IMR-90 (cell line): ENCODE results near the gene ANGPT4. TPM values are rescaled to one million over a fixed set of nuclear protein-coding genes. Genes with fewer than 3 reads are reported as not detected.

Experiments
- ATAC-seq: fragments of 200-7000 bp; cut with Tn5 transposase; 2 replicates; pipeline ENCODE4 v1.9.1; 2020; ENCODE audit warnings: low read depth, mild to moderate bottlenecking, moderate library complexity
- BruUV-seq: library from RNA; stranded (reverse); fragments of 400-500 nt; replicated peaks from 2 replicates; lab custom pipeline; 2021; lab: Mats Ljungman, UMichigan
- CTCF ChIA-PET: fragments of 300-600 bp; formaldehyde crosslinking; extraction: SDS; loops from one replicate; lab custom pipeline; 2021; ENCODE audit warnings: antibody characterized with exemption; lab: Yijun Ruan, JAX
- POLR2A ChIA-PET: fragments of 300-600 bp; sonication (Branson Sonifier 250); formaldehyde crosslinking; loops from one replicate; lab custom pipeline; 2022; ENCODE audit warnings: antibody characterized with exemption; ENCODE audit not compliant: unreplicated experiment; lab: Charles Lee
- DNase-seq: peaks from one replicate; pipeline ENCODE4 v3.0.0; 2013
- H2AFZ ChIP-seq: replicated peaks from 2 replicates; pipeline ENCODE3; 2013; ENCODE audit warnings: low read length, mild to moderate bottlenecking; ENCODE audit not compliant: poor library complexity
- H2AK5ac ChIP-seq: 2 replicates; pipeline ENCODE4 v1.6.1; 2013; ENCODE audit warnings: low read depth, low read length, inconsistent platforms
- H2AK9ac ChIP-seq: replicated peaks from 2 replicates; pipeline ENCODE3; 2013; ENCODE audit warnings: mild to moderate bottlenecking, low read depth, low read length, moderate library complexity; ENCODE audit not compliant: poor library complexity
- H2BK120ac ChIP-seq: 2 replicates; pipeline ENCODE4 v1.6.1; 2013; ENCODE audit warnings: low read depth, low read length, inconsistent platforms
- H2BK15ac ChIP-seq: 3 replicates; pipeline ENCODE4 v1.6.1; 2013; ENCODE audit warnings: low read depth, low read length, inconsistent platforms
- H2BK20ac ChIP-seq: 2 replicates; pipeline ENCODE4 v1.6.1; 2013; ENCODE audit warnings: low read depth, mild to moderate bottlenecking, inconsistent platforms, low read length, moderate library complexity
- H2BK5ac ChIP-seq: 2 replicates; pipeline ENCODE4 v1.6.1; 2013; ENCODE audit warnings: mild to moderate bottlenecking, low read depth, low read length, inconsistent platforms; ENCODE audit not compliant: poor library complexity, severe bottlenecking
- H3K14ac ChIP-seq: replicated peaks from 2 replicates; pipeline ENCODE4 v1.6.1; 2013; ENCODE audit warnings: low read depth, low read length, inconsistent platforms
- H3K18ac ChIP-seq: 2 replicates; pipeline ENCODE4 v1.6.1; 2013; ENCODE audit warnings: low read depth, low read length, control low read depth
- H3K23ac ChIP-seq: 2 replicates; pipeline ENCODE4 v1.6.1; 2013; ENCODE audit warnings: low read depth, low read length, inconsistent platforms
- H3K27ac ChIP-seq: 2 replicates; pipeline ENCODE4 v1.5.1; 2013; ENCODE audit warnings: mild to moderate bottlenecking, control low read depth, low read length; ENCODE audit not compliant: insufficient read depth
- H3K27me3 ChIP-seq: 2 replicates; pipeline ENCODE4 v1.6.1; 2013; ENCODE audit warnings: low read length; ENCODE audit not compliant: control insufficient read depth, insufficient read depth
- H3K36me3 ChIP-seq: 2 replicates; pipeline ENCODE4 v1.6.1; 2013; ENCODE audit warnings: low read length, mixed read lengths; ENCODE audit not compliant: control insufficient read depth, insufficient read depth
- H3K4ac ChIP-seq: 2 replicates; pipeline ENCODE4 v1.6.1; 2013; ENCODE audit warnings: low read depth, low read length, inconsistent platforms
- H3K4me1 ChIP-seq: 2 replicates; pipeline ENCODE4 v1.6.1; 2013; ENCODE audit warnings: low read length, mixed read lengths; ENCODE audit not compliant: control insufficient read depth, insufficient read depth
- H3K4me2 ChIP-seq: 2 replicates; pipeline ENCODE4 v1.6.1; 2013; ENCODE audit warnings: low read depth, mild to moderate bottlenecking, control low read depth, low read length, moderate library complexity
- H3K4me3 ChIP-seq: 2 replicates; pipeline ENCODE4 v1.5.1; 2013; ENCODE audit warnings: low read depth, mild to moderate bottlenecking, control low read depth, low read length, moderate library complexity; ENCODE audit not compliant: insufficient read depth
- H3K56ac ChIP-seq: 2 replicates; pipeline ENCODE4 v1.6.1; 2013; ENCODE audit warnings: low read length, inconsistent platforms; ENCODE audit not compliant: insufficient read depth; ENCODE audit errors: extremely low read depth
- H3K79me1 ChIP-seq, 2 experiments: 2 replicates each; pipeline ENCODE4 v1.6.1; 2013; ENCODE audit warnings: low read length in 2 of 2, inconsistent platforms in 1 of 2, low read depth in 1 of 2
- H3K9ac ChIP-seq: 2 replicates; pipeline ENCODE4 v1.6.1; 2013; ENCODE audit warnings: low read depth, low read length, control low read depth
- H3K9me1 ChIP-seq: 2 replicates; pipeline ENCODE4 v1.6.1; 2013; ENCODE audit warnings: low read length, inconsistent platforms; ENCODE audit not compliant: insufficient read depth
- H3K9me3 ChIP-seq: 2 replicates; pipeline ENCODE4 v1.6.1; 2013; ENCODE audit warnings: low read length; ENCODE audit not compliant: control insufficient read depth, insufficient read depth
- H4K20me1 ChIP-seq: 2 replicates; pipeline ENCODE4 v1.6.1; 2013; ENCODE audit warnings: low read length, inconsistent platforms; ENCODE audit not compliant: insufficient read depth
- H4K5ac ChIP-seq: 2 replicates; pipeline ENCODE4 v1.6.1; 2013; ENCODE audit warnings: mild to moderate bottlenecking, low read depth, low read length, control low read depth
- H4K8ac ChIP-seq, 2 experiments: 2 replicates each; pipeline ENCODE4 v1.6.1; 2013; ENCODE audit warnings: low read depth in 2 of 2, low read length in 2 of 2, control low read depth in 1 of 2, inconsistent platforms in 1 of 2
- H4K91ac ChIP-seq: 2 replicates; pipeline ENCODE4 v1.6.1; 2013; ENCODE audit warnings: low read depth, low read length, inconsistent platforms; ENCODE audit not compliant: insufficient read depth
- RCOR1 ChIP-seq: IDR thresholded peaks from 2 replicates; pipeline ENCODE4 v1.6.1; 2012; ENCODE audit warnings: mild to moderate bottlenecking, low read length, improper control_type of control experiment; ENCODE audit not compliant: insufficient replicate concordance
- whole genome bisulfite sequencing, 2 experiments: methylation state at CpG; one replicate each; pipeline versions ENCODE4 v1.1.5 to v1.1.7; 2013; ENCODE audit warnings: missing lambda C conversion rate in 2 of 2; ENCODE audit not compliant: insufficient read length in 1 of 2; ENCODE audit errors: extremely low coverage in 2 of 2; 5-methylcytosine and 5-hydroxymethylcytosine counted together
- dilution Hi-C: fragments of 300-500 bp; cut with HindIII; formaldehyde crosslinking; loops from one replicate; pipeline ENCODE4 v1.14.3; 2018; ENCODE audit warnings: low sequenced_read_pairs; ENCODE audit not compliant: unreplicated experiment
- in situ Hi-C: fragments of 300-500 bp; cut with MboI; formaldehyde crosslinking; loops from 3 replicates; pipeline ENCODE4 v1.14.3; 2019; ENCODE audit warnings: low sequenced_read_pairs, inconsistent platforms, mixed read lengths
- intact Hi-C: fragments of 100-400 bp; cut with micrococcal nuclease; formaldehyde crosslinking; loops from 2 replicates; pipeline ENCODE4 v1.10.0; 2022
- polyA plus RNA-seq, 3 experiments: library from polyadenylated mRNA; depleted of rRNA; stranded (reverse); fragments of >200 nt; gene quantifications; 2 replicates each; pipeline ENCODE4 v1.2.3, GENCODE V29; 2012; ENCODE audit warnings: low replicate concordance in 1 of 3
- total RNA-seq: library from RNA; depleted of rRNA; stranded (reverse); fragments of >200 nt; gene quantifications from 2 replicates; pipeline ENCODE4 v1.2.3, GENCODE V29; 2012

Gene ANGPT4
- total and polyA plus RNA-seq, 2 of the 4 experiments (the other 2 are of a cell fraction): not detected

DNA sequence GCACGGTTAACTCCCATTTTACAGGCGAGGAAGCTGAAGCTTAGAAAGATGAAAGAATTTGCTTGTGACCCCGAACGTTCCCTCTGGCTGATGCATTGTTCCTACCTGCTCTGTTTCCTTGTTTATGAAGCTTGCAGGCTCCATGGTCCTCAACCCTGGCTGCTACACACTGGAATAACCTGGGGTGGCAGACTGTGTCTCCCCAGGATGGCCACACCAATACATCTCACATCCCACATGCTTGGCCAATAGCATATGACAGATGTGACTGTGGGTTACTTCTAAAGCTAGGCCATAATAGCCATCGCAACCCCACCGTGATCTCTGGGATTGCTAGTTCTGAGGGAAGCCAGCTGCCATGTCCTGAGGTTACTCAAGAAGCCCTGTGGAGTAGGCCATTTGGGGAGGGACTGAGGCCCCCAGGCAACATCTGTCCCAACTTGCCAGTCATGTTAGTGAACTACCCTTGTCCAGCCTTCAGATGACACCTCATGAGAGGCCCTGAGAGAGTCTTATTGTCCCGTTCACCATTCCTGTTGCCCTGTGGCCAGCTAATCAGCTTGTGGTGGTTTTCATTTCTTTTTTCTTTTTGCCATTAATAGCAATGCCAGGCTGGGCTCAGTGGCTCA is 89.3 kb downstream of the ANGPT4 start:
- H3K27me3 ChIP-seq: no peaks in the 10 kb centered on the region
- no peak overlapping the region for H3K9ac ChIP-seq
- H2AK5ac ChIP-seq: no peak overlapping the region
- H3K4ac ChIP-seq: no peak overlapping the region
- no peak overlapping the region for H3K27ac ChIP-seq
- no peak overlapping the region for H3K4me3 ChIP-seq
- in situ Hi-C loops: loop anchor here (10.0 kb wide), 1 partner anchor 288 kb away; the partner anchor contains the start of gene PSMF1
- H3K4me1 ChIP-seq: 0 out of 2 replicates have a peak, but pooled peaks cover 4% of the 10 kb centered on the region
- no peak for ATAC-seq
- H3K4me2 ChIP-seq: no peak overlapping the region
- ChIA-PET CTCF (no interaction called here), POLR2A (interaction anchor here (0.6 kb wide), 1 partner anchor 283 kb away, joined by 3 read pairs; the partner anchor contains the start of gene CSNK2A1)
- no TSS peak for BruUV-seq
- H2AK9ac ChIP-seq: no peak overlapping the region
- H3K9me1 ChIP-seq: no peaks in the 10 kb centered on the region
- dilution Hi-C loops: no loop called here
- no peaks in the 10 kb centered on the region for H4K20me1 ChIP-seq
- H3K18ac ChIP-seq: no peak overlapping the region
- H2BK120ac ChIP-seq: no peak overlapping the region
- H3K36me3 ChIP-seq: no peaks in the 10 kb centered on the region
- no peak overlapping the region for H3K56ac ChIP-seq
- H2BK20ac ChIP-seq: no peak overlapping the region
- H3K9me3 ChIP-seq: no peaks in the 10 kb centered on the region
- H4K8ac ChIP-seq: no peak overlapping the region
- H3K14ac ChIP-seq: no peak overlapping the region
- TF ChIP-seq RCOR1: no peak
- intact Hi-C loops: no loop called here
- no peak for DNase-seq
- no peak overlapping the region for H4K5ac ChIP-seq
- H3K79me1 ChIP-seq: no peaks in the 10 kb centered on the region
- 86% methylated on average over 2 of the region's 7 CpGs; no CpG with 5 or more reads in 1 of the 2 experiments for WGBS, 2 experiments
- H2BK5ac ChIP-seq: no peak overlapping the region
- no peak overlapping the region for H2BK15ac ChIP-seq
- H4K91ac ChIP-seq: no peak overlapping the region
- H3K23ac ChIP-seq: no peak overlapping the region
- no peak overlapping the region for H2AFZ ChIP-seq
